CD14-positive monocyte (primary cell): ENCODE data around the gene FAM20C. TPM values are rescaled to one million over a fixed set of nuclear protein-coding genes. Genes with fewer than 3 reads are reported as not detected.

ENCODE experiments used
- DNase-seq, 3 donors: peaks; one replicate each; pipeline ENCODE4 v3.0.0-alpha.2; 2011 to 2022
- H2AFZ ChIP-seq: 2 replicates; pipeline ENCODE4 v1.6.0; 2012; ENCODE audit warnings: mild to moderate bottlenecking, low read depth, low read length, inconsistent platforms; ENCODE audit not compliant: insufficient read depth, poor library complexity, severe bottlenecking
- H3K27ac ChIP-seq, 2 donors: 1 replicate in 1 of 2; 2 replicates in 1 of 2; pipeline ENCODE4 v1.5.1; 2012 to 2013; ENCODE audit warnings: low read length in 2 of 2, control low read depth in 1 of 2, inconsistent platforms in 1 of 2, low read depth in 1 of 2, mild to moderate bottlenecking in 1 of 2
- H3K27me3 ChIP-seq, 2 donors: one replicate each; pipeline versions ENCODE4 v1.6.0 to v1.6.1; 2011 to 2013; ENCODE audit warnings: low read length in 2 of 2; ENCODE audit not compliant: control insufficient read depth in 2 of 2, insufficient read depth in 2 of 2
- H3K36me3 ChIP-seq, 2 donors: replicated peaks in 1 of 2; 1 replicate in 1 of 2; 2 replicates in 1 of 2; pipeline versions ENCODE4 v1.5.1 to v1.6.1; 2012 to 2013; ENCODE audit warnings: low read length in 2 of 2, control low read depth in 1 of 2, inconsistent platforms in 1 of 2, mild to moderate bottlenecking in 1 of 2; ENCODE audit not compliant: insufficient read depth in 2 of 2, control insufficient read depth in 1 of 2
- H3K4me1 ChIP-seq, 2 donors: 1 replicate in 1 of 2; 2 replicates in 1 of 2; pipeline versions ENCODE4 v1.5.1 to v1.6.1; 2012 to 2013; ENCODE audit warnings: low read length in 2 of 2, control low read depth in 1 of 2, inconsistent platforms in 1 of 2, mild to moderate bottlenecking in 1 of 2, moderate library complexity in 1 of 2; ENCODE audit not compliant: insufficient read depth in 2 of 2, control insufficient read depth in 1 of 2
- H3K4me2 ChIP-seq: replicated peaks from 2 replicates; pipeline ENCODE3; 2012; ENCODE audit warnings: low read length, moderate library complexity, mild to moderate bottlenecking; ENCODE audit not compliant: poor library complexity, severe bottlenecking; ENCODE audit errors: extremely low read depth
- H3K4me3 ChIP-seq, 3 experiments: fragments of 200-600 bp in 1 of 3; sonication (generic) in 1 of 3; replicated peaks in 1 of 3; 1 replicate in 2 of 3; 2 replicates in 1 of 3; pipeline ENCODE4 v1.5.1; 2011 to 2013; ENCODE audit warnings: low read length in 3 of 3, mild to moderate bottlenecking in 3 of 3, control low read depth in 2 of 3, low read depth in 2 of 3, inconsistent platforms in 1 of 3, moderate library complexity in 1 of 3
- H3K79me2 ChIP-seq: 2 replicates; pipeline ENCODE4 v1.6.0; 2012; ENCODE audit warnings: mild to moderate bottlenecking, control low read depth, inconsistent platforms, low read length, moderate library complexity; ENCODE audit not compliant: insufficient read depth
- H3K9ac ChIP-seq: 2 replicates; pipeline ENCODE4 v1.6.0; 2017; ENCODE audit warnings: low read length, mild to moderate bottlenecking; ENCODE audit not compliant: insufficient read depth, poor library complexity, severe bottlenecking
- H3K9me3 ChIP-seq, 2 donors: replicated peaks in 1 of 2; 1 replicate in 1 of 2; 2 replicates in 1 of 2; pipeline versions ENCODE4 v1.5.1 to v1.6.1; 2012 to 2013; ENCODE audit warnings: low read length in 2 of 2, control low read depth in 1 of 2; ENCODE audit not compliant: control insufficient read depth in 1 of 2, insufficient read depth in 1 of 2
- H4K20me1 ChIP-seq: 2 replicates; pipeline ENCODE4 v1.6.0; 2012; ENCODE audit warnings: mild to moderate bottlenecking, low read length, control low read depth, moderate library complexity; ENCODE audit not compliant: insufficient read depth
- H3K27ac Mint-ChIP-seq, 7 donors: one replicate each; pipeline ENCODE4 v1.8.0; 2020; ENCODE audit warnings: mild to moderate bottlenecking in 7 of 7, mixed read lengths in 7 of 7, moderate library complexity in 6 of 7, inconsistent platforms in 2 of 7
- H3K27me3 Mint-ChIP-seq, 3 donors: one replicate each; pipeline ENCODE4 v1.8.0; 2021 to 2022; ENCODE audit warnings: low read depth in 3 of 3, mild to moderate bottlenecking in 3 of 3, mixed read lengths in 3 of 3, moderate library complexity in 3 of 3, inconsistent platforms in 1 of 3
- H3K36me3 Mint-ChIP-seq, 2 donors: one replicate each; pipeline ENCODE4 v1.8.0; 2020; ENCODE audit warnings: mixed read lengths in 2 of 2, inconsistent platforms in 1 of 2, mild to moderate bottlenecking in 1 of 2
- H3K4me1 Mint-ChIP-seq: one replicate; pipeline ENCODE4 v1.8.0; 2020; ENCODE audit warnings: mild to moderate bottlenecking, mixed read lengths
- H3K4me3 Mint-ChIP-seq, 2 donors: one replicate each; pipeline ENCODE4 v1.8.0; 2020; ENCODE audit warnings: mild to moderate bottlenecking in 2 of 2, mixed read lengths in 2 of 2, moderate library complexity in 1 of 2
- H3K9me3 Mint-ChIP-seq, 7 donors: one replicate each; pipeline ENCODE4 v1.8.0; 2020 to 2022; ENCODE audit warnings: mixed read lengths in 7 of 7, mild to moderate bottlenecking in 6 of 7, moderate library complexity in 6 of 7, inconsistent platforms in 2 of 7
- WGBS: methylation state at CpG from one replicate; pipeline ENCODE4 v1.1.5; 2013; ENCODE audit warnings: missing lambda C conversion rate; ENCODE audit not compliant: insufficient coverage; 5-methylcytosine and 5-hydroxymethylcytosine counted together
- intact Hi-C, 2 donors: fragments of 100-400 bp; cut with micrococcal nuclease; formaldehyde crosslinking; loops; one replicate each; pipeline versions ENCODE4 v1.15.0 to v1.15.1; 2023
- polyA plus RNA-seq, 3 donors: library from polyadenylated mRNA; depleted of rRNA in 1 of 3; unstranded in 2 of 3; stranded (reverse) in 1 of 3; fragments of 300-500 nt in 2 of 3; fragments of >200 nt in 1 of 3; fragmentation: Illumina TruSeq in 2 of 3; gene quantifications; 1 replicate in 2 of 3; 2 replicates in 1 of 3; pipeline ENCODE4 v1.2.3, GENCODE V29; 2012 to 2021
- TF ChIP-seq, protein P1 (sequence below): fragments of 200-600 bp; IDR thresholded peaks from one replicate; pipeline ENCODE4 v1.8.0; 2022; ENCODE audit warnings: antibody characterized with exemption, mild to moderate bottlenecking

FAM20C gene
- polyA plus RNA-seq, 3 donors = 1.2 to 32.2 (median 1.5) TPM

DNA sequence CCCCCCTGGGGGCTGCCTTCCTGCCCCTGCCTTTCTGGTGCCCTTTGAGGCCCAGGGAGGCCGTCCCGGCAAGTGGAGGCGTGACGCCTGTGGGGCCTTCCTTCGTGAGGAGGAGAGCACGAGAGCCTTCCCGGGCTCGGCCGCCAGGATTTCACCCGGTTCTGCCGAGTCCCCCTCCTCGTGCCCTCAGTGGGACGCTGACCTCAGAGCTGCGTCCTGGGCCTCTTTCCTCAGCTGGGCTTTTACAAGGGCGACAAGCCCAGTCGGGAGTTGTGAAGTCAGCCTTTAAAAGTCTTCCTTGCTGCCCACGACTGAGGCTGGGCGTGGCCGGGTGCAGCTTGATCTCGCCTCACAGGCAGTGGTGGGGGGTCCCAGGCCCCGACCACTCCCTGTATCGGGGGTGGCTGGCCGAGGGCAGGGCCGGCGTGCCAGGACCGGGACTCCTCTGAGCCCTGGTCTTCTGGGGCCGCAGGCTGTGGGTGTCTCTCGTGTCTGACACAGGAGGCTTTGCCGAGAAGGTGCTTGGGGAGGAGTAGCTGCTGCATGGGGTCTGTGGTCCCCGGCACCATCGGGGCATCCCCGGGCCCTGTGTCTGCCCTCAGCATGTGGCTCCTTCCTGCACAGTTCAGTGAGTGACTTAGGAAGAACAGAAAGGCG is 41.8 kb downstream of the FAM20C start:
- peaks cover 13 to 52% of the 10 kb centered on the region in 2 donors for H3K36me3 ChIP-seq
- DNase-seq = no peak
- no peak overlapping the region for H3K27ac Mint-ChIP-seq
- H3K4me3 Mint-ChIP-seq = no peak overlapping the region
- no peak overlapping the region for H3K9ac ChIP-seq
- H3K4me3 ChIP-seq = no peak overlapping the region
- H3K9me3 Mint-ChIP-seq = peaks cover 0 to 4% (median 0%) of the 10 kb centered on the region in 7 donors
- peaks cover 79% of the 10 kb centered on the region for H4K20me1 ChIP-seq
- TF ChIP-seq, protein P1, sequence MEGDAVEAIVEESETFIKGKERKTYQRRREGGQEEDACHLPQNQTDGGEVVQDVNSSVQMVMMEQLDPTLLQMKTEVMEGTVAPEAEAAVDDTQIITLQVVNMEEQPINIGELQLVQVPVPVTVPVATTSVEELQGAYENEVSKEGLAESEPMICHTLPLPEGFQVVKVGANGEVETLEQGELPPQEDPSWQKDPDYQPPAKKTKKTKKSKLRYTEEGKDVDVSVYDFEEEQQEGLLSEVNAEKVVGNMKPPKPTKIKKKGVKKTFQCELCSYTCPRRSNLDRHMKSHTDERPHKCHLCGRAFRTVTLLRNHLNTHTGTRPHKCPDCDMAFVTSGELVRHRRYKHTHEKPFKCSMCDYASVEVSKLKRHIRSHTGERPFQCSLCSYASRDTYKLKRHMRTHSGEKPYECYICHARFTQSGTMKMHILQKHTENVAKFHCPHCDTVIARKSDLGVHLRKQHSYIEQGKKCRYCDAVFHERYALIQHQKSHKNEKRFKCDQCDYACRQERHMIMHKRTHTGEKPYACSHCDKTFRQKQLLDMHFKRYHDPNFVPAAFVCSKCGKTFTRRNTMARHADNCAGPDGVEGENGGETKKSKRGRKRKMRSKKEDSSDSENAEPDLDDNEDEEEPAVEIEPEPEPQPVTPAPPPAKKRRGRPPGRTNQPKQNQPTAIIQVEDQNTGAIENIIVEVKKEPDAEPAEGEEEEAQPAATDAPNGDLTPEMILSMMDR = no peak
- H3K27me3 ChIP-seq = no peaks in the 10 kb centered on the region
- H2AFZ ChIP-seq = no peak overlapping the region
- WGBS = 94% methylated on average over 31 of the region's 33 CpGs
- peaks cover 4% of the 10 kb centered on the region for H3K79me2 ChIP-seq
- H3K27ac ChIP-seq = no peak overlapping the region
- no peaks in the 10 kb centered on the region for H3K4me1 ChIP-seq
- peaks cover 20 to 28% of the 10 kb centered on the region in 2 donors for H3K36me3 Mint-ChIP-seq
- no peaks in the 10 kb centered on the region for H3K4me1 Mint-ChIP-seq
- H3K27me3 Mint-ChIP-seq = no peaks in the 10 kb centered on the region
- H3K9me3 ChIP-seq = peaks cover 0 to 2% of the 10 kb centered on the region in 2 donors
- no peak overlapping the region for H3K4me2 ChIP-seq
- intact Hi-C loops = no loop called here

DNA sequence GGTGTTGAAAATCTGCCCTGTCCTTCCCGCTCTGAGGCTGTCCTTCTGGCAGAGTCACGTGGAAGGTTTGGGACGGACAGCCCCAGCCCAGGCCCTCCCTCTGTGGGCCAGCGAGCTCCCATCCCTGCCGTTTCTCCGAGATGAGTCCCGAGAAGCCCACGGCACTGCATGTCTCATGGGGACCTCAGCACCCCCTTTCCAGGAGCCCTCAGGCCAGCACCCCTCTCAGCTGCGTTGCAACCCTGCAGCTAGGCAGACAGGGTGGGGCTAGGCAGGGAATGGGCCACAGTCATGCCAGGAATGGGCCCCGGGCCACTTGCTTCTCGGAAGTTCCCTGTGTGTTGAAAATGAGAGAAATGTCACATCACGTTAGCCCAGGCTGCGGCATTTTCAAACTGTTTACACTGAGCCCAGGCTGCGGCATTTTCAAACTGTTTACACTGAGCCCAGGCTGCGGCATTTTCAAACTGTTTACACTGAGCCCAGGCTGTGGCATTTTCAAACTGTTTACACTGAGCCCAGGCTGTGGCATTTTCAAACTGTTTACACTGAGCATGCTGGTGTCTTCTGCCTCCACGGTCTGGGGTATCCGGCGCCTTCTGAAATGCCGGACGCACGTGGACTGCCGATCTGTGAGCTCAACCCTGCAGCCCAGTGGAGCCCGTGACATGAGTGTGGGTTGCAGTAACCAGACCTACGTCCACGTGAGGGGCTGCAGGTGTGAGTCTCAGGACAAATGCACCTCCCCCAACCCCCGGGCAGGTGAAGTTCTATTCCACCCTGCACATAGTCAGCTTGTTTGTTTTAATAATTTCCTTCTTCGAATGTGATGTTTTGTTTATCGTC is 42.6 kb downstream of the FAM20C start:
- Mint-ChIP-seq H3K27ac (peak overlapping the region in 2 of 7 donors; percentile 25 to 43), H3K9me3 (peaks cover 0 to 4% (median 0%) of the 10 kb centered on the region in 7 donors), H3K27me3 (no peaks in the 10 kb centered on the region), H3K4me3 (no peak overlapping the region), H3K36me3 (peaks cover 14 to 20% of the 10 kb centered on the region in 2 donors), H3K4me1 (no peaks in the 10 kb centered on the region)
- TF ChIP-seq, protein P1 = no peak
- Histone ChIP-seq H3K36me3 (peaks cover 8 to 45% of the 10 kb centered on the region in 2 donors), H3K4me3 (no peak overlapping the region), H3K27me3 (no peaks in the 10 kb centered on the region), H3K4me1 (no peaks in the 10 kb centered on the region), H2AFZ (no peak overlapping the region), H3K79me2 (peaks cover 4% of the 10 kb centered on the region), H3K4me2 (no peak overlapping the region), H4K20me1 (peaks cover 72% of the 10 kb centered on the region), H3K27ac (no peak overlapping the region), H3K9me3 (peaks cover 0 to 2% of the 10 kb centered on the region in 2 donors), H3K9ac (no peak overlapping the region)
- intact Hi-C loops = no loop called here
- WGBS = 96% methylated on average over 23 of the region's 28 CpGs
- DNase-seq = no peak
